H9 (cell line): ENCODE measurements around the gene ASTN2. TPM values are rescaled to one million over a fixed set of nuclear protein-coding genes. Genes with fewer than 3 reads are reported as not detected.

Experiments
- DNase-seq: peaks from one replicate; pipeline ENCODE4 v3.0.0-alpha.2; 2017
- H2AFZ ChIP-seq: one replicate; pipeline ENCODE4 v1.6.1; 2013; ENCODE audit warnings: mild to moderate bottlenecking, low read length, control low read depth, moderate library complexity
- H2AK5ac ChIP-seq: 2 replicates; pipeline ENCODE4 v1.6.1; 2013; ENCODE audit warnings: low read length, control low read depth, mixed read lengths; ENCODE audit not compliant: insufficient read length
- H2BK120ac ChIP-seq: one replicate; pipeline ENCODE4 v1.6.1; 2013; ENCODE audit warnings: low read depth, mild to moderate bottlenecking, low read length, control low read depth, inconsistent platforms; ENCODE audit not compliant: poor library complexity, severe bottlenecking
- H2BK12ac ChIP-seq: 2 replicates; pipeline ENCODE4 v1.6.1; 2013; ENCODE audit warnings: low read length, control low read depth, mixed read lengths, low read depth; ENCODE audit not compliant: insufficient read length
- H2BK15ac ChIP-seq: 2 replicates; pipeline ENCODE4 v1.6.1; 2013; ENCODE audit warnings: low read depth, low read length, control low read depth
- H2BK20ac ChIP-seq: one replicate; pipeline ENCODE4 v1.6.1; 2013; ENCODE audit warnings: low read depth, mild to moderate bottlenecking, low read length, control low read depth, inconsistent platforms; ENCODE audit not compliant: poor library complexity, severe bottlenecking
- H2BK5ac ChIP-seq: 2 replicates; pipeline ENCODE4 v1.6.1; 2013; ENCODE audit warnings: low read length, control low read depth, mixed read lengths; ENCODE audit not compliant: insufficient read length
- H3K14ac ChIP-seq: 2 replicates; pipeline ENCODE4 v1.6.1; 2013; ENCODE audit warnings: low read length, control low read depth; ENCODE audit not compliant: insufficient read depth
- H3K18ac ChIP-seq: 2 replicates; pipeline ENCODE4 v1.6.1; 2013; ENCODE audit warnings: low read depth, mild to moderate bottlenecking, mixed read lengths, low read length, control low read depth; ENCODE audit not compliant: insufficient read length
- H3K23ac ChIP-seq: 2 replicates; pipeline ENCODE4 v1.6.1; 2013; ENCODE audit warnings: low read length, control low read depth, mixed read lengths, low read depth; ENCODE audit not compliant: insufficient read length
- H3K23me2 ChIP-seq: 2 replicates; pipeline ENCODE4 v1.6.1; 2013; ENCODE audit warnings: low read depth, mild to moderate bottlenecking, mixed read lengths, low read length, control low read depth; ENCODE audit not compliant: insufficient read length, poor library complexity, severe bottlenecking
- H3K27ac ChIP-seq: 2 replicates; pipeline ENCODE4 v1.5.1; 2013; ENCODE audit warnings: low read length, control low read depth, mixed read lengths, low read depth; ENCODE audit not compliant: insufficient read length
- H3K27me3 ChIP-seq: 2 replicates; pipeline ENCODE4 v1.6.1; 2013; ENCODE audit warnings: low read length, control low read depth, inconsistent platforms; ENCODE audit not compliant: insufficient read depth
- H3K4ac ChIP-seq: 2 replicates; pipeline ENCODE4 v1.6.1; 2013; ENCODE audit warnings: low read depth, mild to moderate bottlenecking, control low read depth, inconsistent platforms, low read length, moderate library complexity
- H3K4me1 ChIP-seq: 2 replicates; pipeline ENCODE4 v1.6.1; 2013; ENCODE audit warnings: low read length, control low read depth, inconsistent platforms; ENCODE audit not compliant: insufficient read depth
- H3K4me2 ChIP-seq: 2 replicates; pipeline ENCODE4 v1.6.1; 2013; ENCODE audit warnings: low read length, control low read depth, mixed read lengths; ENCODE audit not compliant: insufficient read length, insufficient read depth
- H3K56ac ChIP-seq: 2 replicates; pipeline ENCODE4 v1.6.1; 2013; ENCODE audit warnings: low read depth, mild to moderate bottlenecking, mixed read lengths, low read length, control low read depth; ENCODE audit not compliant: insufficient read length
- H3K79me1 ChIP-seq: 2 replicates; pipeline ENCODE4 v1.6.1; 2013; ENCODE audit warnings: low read depth, mild to moderate bottlenecking, moderate library complexity, low read length, control low read depth, inconsistent platforms; ENCODE audit not compliant: insufficient read depth, poor library complexity, severe bottlenecking
- H3K79me2 ChIP-seq: 2 replicates; pipeline ENCODE4 v1.6.1; 2013; ENCODE audit warnings: low read length, control low read depth, inconsistent platforms; ENCODE audit not compliant: insufficient read depth
- H3K9ac ChIP-seq: 2 replicates; pipeline ENCODE4 v1.6.1; 2013; ENCODE audit warnings: low read length, control low read depth, mixed read lengths; ENCODE audit not compliant: insufficient read length; ENCODE audit errors: extremely low read depth
- H3K9me3 ChIP-seq: one replicate; pipeline ENCODE4 v1.6.1; 2013; ENCODE audit warnings: low read depth, low read length, inconsistent platforms; ENCODE audit not compliant: control insufficient read depth
- H3T11ph ChIP-seq: one replicate; pipeline ENCODE4 v1.6.1; 2013; ENCODE audit warnings: mild to moderate bottlenecking, low read length, control low read depth, inconsistent platforms
- H4K20me1 ChIP-seq: one replicate; pipeline ENCODE4 v1.6.1; 2013; ENCODE audit not compliant: control insufficient read depth, insufficient read length, insufficient read depth
- H4K5ac ChIP-seq: 2 replicates; pipeline ENCODE4 v1.6.1; 2013; ENCODE audit warnings: low read depth, mild to moderate bottlenecking, mixed read lengths, low read length, control low read depth; ENCODE audit not compliant: insufficient read length
- H4K8ac ChIP-seq: replicated peaks from 2 replicates; pipeline ENCODE4 v1.6.1; 2013; ENCODE audit warnings: low read length, control low read depth, mixed read lengths, low read depth; ENCODE audit not compliant: insufficient read length
- H4K91ac ChIP-seq: 2 replicates; pipeline ENCODE4 v1.6.1; 2013; ENCODE audit warnings: low read depth, mild to moderate bottlenecking, moderate library complexity, mixed read lengths, low read length, control low read depth; ENCODE audit not compliant: insufficient read length
- H3K27ac Mint-ChIP-seq, 3 experiments: 2 replicates in 2 of 3; 3 replicates in 1 of 3; pipeline ENCODE4 v1.8.0; 2020 to 2021; ENCODE audit warnings: mixed read lengths in 3 of 3, mild to moderate bottlenecking in 1 of 3, moderate library complexity in 1 of 3
- H3K27me3 Mint-ChIP-seq: 2 replicates; pipeline ENCODE4 v1.8.0; 2021; ENCODE audit warnings: low read depth, mild to moderate bottlenecking, moderate library complexity, mixed read lengths
- H3K36me3 Mint-ChIP-seq, 3 experiments: 2 replicates in 2 of 3; 3 replicates in 1 of 3; pipeline ENCODE4 v1.8.0; 2020 to 2021; ENCODE audit warnings: low read depth in 3 of 3, mixed read lengths in 3 of 3; ENCODE audit not compliant: insufficient read depth in 1 of 3
- H3K4me1 Mint-ChIP-seq, 2 experiments: 2 replicates each; pipeline ENCODE4 v1.8.0; 2020; ENCODE audit warnings: mixed read lengths in 2 of 2
- H3K4me3 Mint-ChIP-seq, 2 experiments: 2 replicates in 1 of 2; 3 replicates in 1 of 2; pipeline ENCODE4 v1.8.0; 2020 to 2021; ENCODE audit warnings: mild to moderate bottlenecking in 2 of 2, mixed read lengths in 2 of 2, moderate library complexity in 1 of 2
- H3K9me3 Mint-ChIP-seq, 2 experiments: 2 replicates in 1 of 2; 3 replicates in 1 of 2; pipeline ENCODE4 v1.8.0; 2020; ENCODE audit warnings: mild to moderate bottlenecking in 2 of 2, mixed read lengths in 2 of 2, moderate library complexity in 1 of 2
- CTCF ChIP-seq: fragments of 200-600 bp; sonication (generic); conservative IDR thresholded peaks from 3 replicates; pipeline ENCODE4 v1.8.0; 2021; ENCODE audit warnings: antibody characterized with exemption, mild to moderate bottlenecking
- WGBS: extraction: QIAGEN DNeasy Blood & Tissue Kit; methylation state at CpG from one replicate; pipeline ENCODE4 v1.1.7; 2013; ENCODE audit warnings: missing lambda C conversion rate, low lambda C conversion rate, mixed read lengths; ENCODE audit not compliant: insufficient read length; ENCODE audit errors: extremely low coverage; 5-methylcytosine and 5-hydroxymethylcytosine counted together
- total RNA-seq: library from RNA; stranded (reverse); gene quantifications from 2 replicates; pipeline ENCODE4 v1.2.1, GENCODE V29; 2021

ASTN2 gene
- total RNA-seq, 1 experiment from 2014 or later = 9.7 TPM

GRCh38 chr9:116437411-116438370 is 977.2 kb downstream of the ASTN2 start:
- WGBS = no CpG with 5 or more reads among the region's 11 CpGs
- H3K27ac Mint-ChIP-seq = no peak overlapping the region

More at GRCh38 chr9:116437411-116438370, 977.2 kb downstream of the ASTN2 start:
- no peak overlapping the region for H3K14ac ChIP-seq
- H2BK5ac ChIP-seq = no peak overlapping the region
- no peak for TF ChIP-seq CTCF
- H3K23me2 ChIP-seq = no peaks in the 10 kb centered on the region
- Mint-ChIP-seq H3K36me3 (peaks cover 2 to 11% (median 10%) of the 10 kb centered on the region in 3 experiments; a peak in 4 of 7 replicates), H3K27me3 (no peaks in the 10 kb centered on the region), H3K9me3 (no peaks in the 10 kb centered on the region; a peak in 1 of 5 replicates), H3K4me3 (no peak overlapping the region), H3K4me1 (peaks cover 3 to 6% of the 10 kb centered on the region in 2 experiments)
- no peaks in the 10 kb centered on the region for H3K4me1 ChIP-seq
- no peak overlapping the region for H4K91ac ChIP-seq
- H3T11ph ChIP-seq = no peak overlapping the region
- H2AFZ ChIP-seq = no peak overlapping the region
- H2AK5ac ChIP-seq = no peak overlapping the region
- no peaks in the 10 kb centered on the region for H3K9me3 ChIP-seq
- no peak overlapping the region for H3K9ac ChIP-seq
- H2BK15ac ChIP-seq = no peak overlapping the region
- H2BK12ac ChIP-seq = no peak overlapping the region
- H3K4ac ChIP-seq = no peak overlapping the region
- H3K18ac ChIP-seq = no peak overlapping the region
- H3K23ac ChIP-seq = no peak overlapping the region
- H4K8ac ChIP-seq = no peak overlapping the region
- no peak overlapping the region for H4K5ac ChIP-seq
- no peak for DNase-seq
- no peak overlapping the region for H3K27ac ChIP-seq
- H2BK120ac ChIP-seq = no peak overlapping the region
- no peaks in the 10 kb centered on the region for H3K79me2 ChIP-seq
- no peaks in the 10 kb centered on the region for H3K27me3 ChIP-seq
- no peak overlapping the region for H3K4me2 ChIP-seq
- no peaks in the 10 kb centered on the region for H4K20me1 ChIP-seq
- H3K56ac ChIP-seq = no peak overlapping the region
- no peaks in the 10 kb centered on the region for H3K79me1 ChIP-seq
- H2BK20ac ChIP-seq = no peak overlapping the region
